ENCODE results near the gene FARS2.
"Not testable (repeated sequence)": the region's sequence is repeated elsewhere in the genome, so short reads cannot be mapped to it uniquely, and the experiment has no call there.

FARS2 gene

GRCh38 chr6:5652406-5653137 is 391.3 kb downstream of the FARS2 start:
- no peak for DNase-seq

GRCh38 chr6:5653801-5654200 is 392.5 kb downstream of the FARS2 start:
- no peak for DNase-seq

GRCh38 chr6:5656226-5656625 is 394.9 kb downstream of the FARS2 start:
- DNase-seq, result no peak

GRCh38 chr6:5656695-5657094 is 395.4 kb downstream of the FARS2 start:
- not testable (repeated sequence) for DNase-seq

- DNase-seq, result no peak
Measured at GRCh38 chr6:5657684-5658430, 396.5 kb downstream of the FARS2 start.

GRCh38 chr6:5659467-5659866 is 398.2 kb downstream of the FARS2 start:
- DNase-seq, result no peak

- DNase-seq, result no peak
Measured at GRCh38 chr6:5660772-5661171, 399.5 kb downstream of the FARS2 start.

GRCh38 chr6:5662797-5663196 is 401.5 kb downstream of the FARS2 start:
- no peak for DNase-seq

GRCh38 chr6:5663259-5663658 is 401.9 kb downstream of the FARS2 start:
- DNase-seq, result no peak

- DNase-seq, result no peak
Measured at GRCh38 chr6:5663739-5664138, 402.4 kb downstream of the FARS2 start.

GRCh38 chr6:5664149-5664548 is 402.8 kb downstream of the FARS2 start:
- no peak for DNase-seq

GRCh38 chr6:5665173-5665572 is 403.9 kb downstream of the FARS2 start:
- no peak for DNase-seq

- DNase-seq, result no peak
Measured at GRCh38 chr6:5665667-5666066, 404.4 kb downstream of the FARS2 start.

- no peak for DNase-seq
Measured at GRCh38 chr6:5666695-5667094, 405.4 kb downstream of the FARS2 start.

- no peak for DNase-seq
Measured at GRCh38 chr6:5667737-5668136, 406.4 kb downstream of the FARS2 start.

GRCh38 chr6:5670381-5670780 is 409.1 kb downstream of the FARS2 start:
- DNase-seq, result no peak

GRCh38 chr6:5670811-5671561 is 409.7 kb downstream of the FARS2 start:
- DNase-seq, result no peak

GRCh38 chr6:5671601-5672559 is 410.6 kb downstream of the FARS2 start:
- DNase-seq, result no peak

GRCh38 chr6:5672581-5673011 is 411.3 kb downstream of the FARS2 start:
- DNase-seq, result no peak

- no peak for DNase-seq
Measured at GRCh38 chr6:5673019-5673790, 411.9 kb downstream of the FARS2 start.

- no peak for DNase-seq
Measured at GRCh38 chr6:5674141-5674540, 412.8 kb downstream of the FARS2 start.

GRCh38 chr6:5674721-5675120 is 413.4 kb downstream of the FARS2 start:
- no peak for DNase-seq
